Keratinocyte (primary cell): ENCODE measurements around the gene TSR1. TPM values are rescaled to one million over a fixed set of nuclear protein-coding genes. Genes with fewer than 3 reads are reported as not detected.

Experiments used
- DNase-seq: peaks from one replicate; pipeline ENCODE4 v3.0.0-alpha.2; 2011; ENCODE audit warnings: low read depth, missing footprints, low spot score
- FAIRE-seq: peaks from 2 replicates; lab custom pipeline; 2011; peaks lifted over from hg19 to GRCh38; lab: Jason Lieb, UNC
- H2AFZ ChIP-seq: 2 replicates; pipeline ENCODE4 v1.6.0; 2012; ENCODE audit warnings: low read length, control low read depth, inconsistent platforms; ENCODE audit not compliant: control insufficient read depth
- H3K27ac ChIP-seq: 2 replicates; pipeline ENCODE4 v1.5.1; 2011; ENCODE audit warnings: low read length; ENCODE audit not compliant: control insufficient read depth, insufficient read depth
- H3K27me3 ChIP-seq: 3 replicates; pipeline ENCODE4 v1.6.0; 2011; ENCODE audit warnings: low read length; ENCODE audit not compliant: control insufficient read depth, insufficient read depth; ENCODE audit errors: extremely low read depth
- H3K36me3 ChIP-seq, 2 experiments: 2 replicates in 1 of 2; 3 replicates in 1 of 2; pipeline ENCODE4 v1.5.1; 2011; ENCODE audit warnings: low read length in 2 of 2, mild to moderate bottlenecking in 1 of 2; ENCODE audit not compliant: control insufficient read depth in 2 of 2, insufficient read depth in 2 of 2; ENCODE audit errors: extremely low read depth in 1 of 2
- H3K4me1 ChIP-seq: 3 replicates; pipeline ENCODE4 v1.5.1; 2011; ENCODE audit warnings: low read length; ENCODE audit not compliant: control insufficient read depth, insufficient read depth; ENCODE audit errors: extremely low read depth
- H3K4me2 ChIP-seq: 3 replicates; pipeline ENCODE4 v1.6.0; 2011; ENCODE audit warnings: low read depth, low read length; ENCODE audit not compliant: control insufficient read depth, insufficient read depth; ENCODE audit errors: extremely low read depth
- H3K4me3 ChIP-seq, 3 experiments: fragments of 200-600 bp in 1 of 3; sonication (generic) in 1 of 3; 2 replicates in 2 of 3; 3 replicates in 1 of 3; pipeline ENCODE4 v1.5.1; 2011 to 2016; ENCODE audit warnings: low read length in 3 of 3, mild to moderate bottlenecking in 3 of 3, control low read depth in 2 of 3, inconsistent platforms in 1 of 3, low read depth in 1 of 3, mixed read lengths in 1 of 3, mixed run types in 1 of 3, moderate library complexity in 1 of 3; ENCODE audit not compliant: control insufficient read depth in 2 of 3, insufficient read depth in 2 of 3; ENCODE audit errors: extremely low read depth in 1 of 3
- H3K79me2 ChIP-seq: 2 replicates; pipeline ENCODE4 v1.6.0; 2012; ENCODE audit warnings: low read length; ENCODE audit not compliant: control insufficient read depth, insufficient read depth
- H3K9ac ChIP-seq: 3 replicates; pipeline ENCODE4 v1.6.0; 2011; ENCODE audit warnings: low read length; ENCODE audit not compliant: control insufficient read depth, insufficient read depth; ENCODE audit errors: extremely low read depth
- H3K9me1 ChIP-seq: 3 replicates; pipeline ENCODE4 v1.6.0; 2011; ENCODE audit warnings: low read length; ENCODE audit not compliant: control insufficient read depth, insufficient read depth; ENCODE audit errors: extremely low read depth
- H3K9me3 ChIP-seq: 2 replicates; pipeline ENCODE4 v1.5.1; 2012; ENCODE audit warnings: low read depth, low read length; ENCODE audit not compliant: control insufficient read depth
- H4K20me1 ChIP-seq: 3 replicates; pipeline ENCODE4 v1.6.0; 2011; ENCODE audit warnings: low read length; ENCODE audit not compliant: control insufficient read depth, insufficient read depth; ENCODE audit errors: extremely low read depth
- CTCF ChIP-seq, 3 experiments: IDR thresholded peaks in 1 of 3; conservative IDR thresholded peaks in 1 of 3; optimal IDR thresholded peaks in 1 of 3; 2 replicates in 2 of 3; 3 replicates in 1 of 3; pipeline versions ENCODE3 to v1.5.1; 2011; ENCODE audit warnings: low read length in 3 of 3, mild to moderate bottlenecking in 3 of 3, moderate library complexity in 2 of 3, control low read depth in 1 of 3, inconsistent platforms in 1 of 3; ENCODE audit not compliant: insufficient read depth in 2 of 3; ENCODE audit errors: extremely low read depth in 1 of 3
- EZH2 ChIP-seq: IDR thresholded peaks from one replicate; pipeline ENCODE4 v1.6.1; 2012; ENCODE audit warnings: inconsistent platforms, mild to moderate bottlenecking, low read length, moderate library complexity
- dilution Hi-C: fragments of 300-500 bp; cut with MboI; formaldehyde crosslinking; loops from one replicate; pipeline ENCODE4 v1.7.0; 2020; ENCODE audit warnings: low sequenced_read_pairs; ENCODE audit not compliant: extremely low pct_ligation_motif_present
- polyA plus RNA-seq, 5 experiments: library from polyadenylated mRNA; depleted of rRNA in 3 of 5; stranded (reverse) in 3 of 5; stranded (forward) in 1 of 5; unstranded in 1 of 5; fragments of >200 nt; gene quantifications; 1 replicate in 1 of 5; 2 replicates in 3 of 5; 3 replicates in 1 of 5; pipeline versions ENCODE4 v1.2.1 to v1.2.3, GENCODE V29; 2011 to 2012; ENCODE audit warnings: missing spikeins in 2 of 5, low read depth in 1 of 5, low replicate concordance in 1 of 5

Gene TSR1
- polyA plus RNA-seq, 1 donor (not counting 4 experiments of a cell fraction or from before 2014, with no cell fraction given): 17.1 TPM

- Histone ChIP-seq H3K9ac (no peak overlapping the region), H3K27me3 (no peaks in the 10 kb centered on the region), H3K9me1 (no peaks in the 10 kb centered on the region), H3K4me2 (no peak overlapping the region), H3K36me3 (peaks cover 0 to 8% of the 10 kb centered on the region in 2 experiments), H3K9me3 (no peaks in the 10 kb centered on the region), H4K20me1 (peaks cover 2% of the 10 kb centered on the region), H3K79me2 (no peaks in the 10 kb centered on the region), H2AFZ (no peak overlapping the region), H3K4me1 (peaks cover 3% of the 10 kb centered on the region), H3K27ac (no peak overlapping the region), H3K4me3 (no peak overlapping the region)
- DNase-seq (no peak), FAIRE-seq (no peak)
- dilution Hi-C loops: no loop called here
- TF ChIP-seq EZH2: no peak
- no peak for TF ChIP-seq CTCF (optimal IDR thresholded peaks at IDR 0.05 in 1 of 3, IDR thresholded peaks at IDR 0.05 in 1 of 3, conservative IDR thresholded peaks at IDR 0.05 in 1 of 3; ENCODE audit: extremely low read depth in 1 of 3, insufficient read depth in 2 of 3, low read length in 3 of 3)
Observed at GRCh38 chr17:2372180-2372579, 35.9 kb upstream of the TSR1 start.

GRCh38 chr17:2371183-2372130 is 35.2 kb upstream of the TSR1 start:
- Histone ChIP-seq H3K4me1 (peaks cover 3% of the 10 kb centered on the region), H4K20me1 (peaks cover 2% of the 10 kb centered on the region), H3K9me3 (no peaks in the 10 kb centered on the region), H3K9me1 (no peaks in the 10 kb centered on the region), H3K27me3 (no peaks in the 10 kb centered on the region), H3K79me2 (no peaks in the 10 kb centered on the region), H2AFZ (no peak overlapping the region), H3K4me2 (no peak overlapping the region), H3K27ac (no peak overlapping the region), H3K4me3 (no peak overlapping the region), H3K9ac (no peak overlapping the region), H3K36me3 (peaks cover 0 to 8% of the 10 kb centered on the region in 2 experiments)
- dilution Hi-C loops: no loop called here
- TF ChIP-seq CTCF (optimal IDR thresholded peaks at IDR 0.05 in 1 of 3, IDR thresholded peaks at IDR 0.05 in 1 of 3, conservative IDR thresholded peaks at IDR 0.05 in 1 of 3; ENCODE audit: extremely low read depth in 1 of 3, insufficient read depth in 2 of 3, low read length in 3 of 3): no peak
- no peak for TF ChIP-seq EZH2
- FAIRE-seq (no peak), DNase-seq (no peak)
